Neuron (in vitro differentiated cells): Measurements from ENCODE around the gene TEAD4.

Source experiments
- H2AFZ ChIP-seq: one replicate; pipeline ENCODE4 v1.6.1; 2013; ENCODE audit warnings: low read depth, mild to moderate bottlenecking, inconsistent platforms, low read length, moderate library complexity
- H3K27me3 ChIP-seq: one replicate; pipeline ENCODE4 v1.6.1; 2013; ENCODE audit warnings: low read length; ENCODE audit not compliant: insufficient read depth
- H3K36me3 ChIP-seq: one replicate; pipeline ENCODE4 v1.6.1; 2013; ENCODE audit warnings: low read length; ENCODE audit not compliant: insufficient read depth
- H3K4me1 ChIP-seq: one replicate; pipeline ENCODE4 v1.6.1; 2013; ENCODE audit warnings: low read length; ENCODE audit not compliant: insufficient read depth
- H3K4me3 ChIP-seq: 2 replicates; pipeline ENCODE4 v1.5.1; 2013; ENCODE audit warnings: mild to moderate bottlenecking, low read length, moderate library complexity
- H3K9me3 ChIP-seq: one replicate; pipeline ENCODE4 v1.6.1; 2013; ENCODE audit warnings: low read length

The TEAD4 gene

DNA sequence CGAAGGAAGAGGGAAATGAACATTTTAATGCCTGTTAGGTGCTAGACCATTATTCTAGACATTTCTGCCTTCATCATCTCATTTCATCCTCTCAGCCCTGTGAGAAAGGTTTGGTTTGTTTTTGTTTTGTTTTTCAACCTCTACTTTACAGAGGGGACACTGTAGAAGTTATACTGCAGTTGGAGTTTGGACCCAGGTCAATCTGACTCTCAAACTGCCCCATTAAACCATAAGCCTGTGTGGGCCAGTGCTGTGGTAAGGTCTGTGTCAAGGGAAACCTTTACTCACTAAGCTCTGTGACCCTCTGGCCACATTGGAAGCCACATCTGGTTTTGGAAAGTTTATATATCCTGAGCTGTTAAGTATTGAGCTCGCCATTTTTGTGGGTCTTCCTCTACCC is 8.5 kb downstream of the TEAD4 start:
- H3K9me3 ChIP-seq, result no peaks in the 10 kb centered on the region
- H3K36me3 ChIP-seq, result peaks cover 11% of the 10 kb centered on the region
- H3K4me3 ChIP-seq, result no peak overlapping the region
- H3K27me3 ChIP-seq, result no peaks in the 10 kb centered on the region
- peaks cover 5% of the 10 kb centered on the region for H3K4me1 ChIP-seq
- H2AFZ ChIP-seq, result no peak overlapping the region

DNA sequence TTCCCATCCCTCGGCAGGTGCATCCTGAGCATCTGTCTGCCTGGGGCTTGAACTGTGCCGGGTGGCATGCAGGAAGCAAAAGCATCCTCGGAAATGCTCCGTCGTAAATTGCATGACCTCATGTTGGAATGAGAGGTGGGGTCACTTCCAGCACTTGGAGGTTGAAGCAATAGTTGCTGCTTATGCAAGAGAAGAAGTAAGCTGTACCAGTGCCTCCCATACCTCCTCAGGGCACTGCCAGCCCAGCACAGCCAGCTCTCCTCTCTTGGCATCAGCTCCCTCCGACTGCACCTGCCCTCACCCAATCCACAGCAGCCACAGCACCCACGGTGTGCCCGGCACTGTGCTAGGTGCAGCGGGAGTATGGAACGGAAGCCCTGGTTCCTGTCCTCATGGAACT is 11.5 kb downstream of the TEAD4 start:
- Histone ChIP-seq H2AFZ (no peak overlapping the region), H3K4me3 (no peak overlapping the region)

DNA sequence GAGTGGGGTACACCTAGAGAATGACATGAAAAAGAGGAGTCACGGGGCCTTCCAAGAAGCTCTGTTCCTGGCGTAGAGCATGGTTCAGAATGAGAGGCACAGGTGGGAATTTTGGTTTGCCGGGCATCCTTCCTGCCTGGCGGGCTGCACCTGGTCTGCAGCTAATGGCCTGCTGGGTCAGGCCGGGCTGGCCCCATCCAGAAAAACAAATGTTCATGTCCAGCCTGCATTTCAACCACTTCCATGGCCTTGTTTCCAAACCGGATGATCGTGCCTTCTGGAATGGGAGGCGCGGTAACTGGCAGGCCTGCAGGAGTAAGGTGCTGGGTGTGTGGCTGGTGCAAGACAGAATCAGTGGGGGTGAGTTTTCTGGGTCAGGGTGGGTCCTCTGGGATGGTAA is 14.4 kb downstream of the TEAD4 start:
- no peak overlapping the region for H3K4me3 ChIP-seq
- no peak overlapping the region for H2AFZ ChIP-seq
- no peaks in the 10 kb centered on the region for H3K4me1 ChIP-seq
- H3K27me3 ChIP-seq, result no peaks in the 10 kb centered on the region
- no peaks in the 10 kb centered on the region for H3K9me3 ChIP-seq
- peaks cover 8% of the 10 kb centered on the region for H3K36me3 ChIP-seq

More for the DNA sequence above, 11.5 kb downstream of the TEAD4 start:
- H3K9me3 ChIP-seq, result no peaks in the 10 kb centered on the region
- peaks cover 11% of the 10 kb centered on the region for H3K36me3 ChIP-seq
- no peaks in the 10 kb centered on the region for H3K4me1 ChIP-seq
- no peaks in the 10 kb centered on the region for H3K27me3 ChIP-seq

DNA sequence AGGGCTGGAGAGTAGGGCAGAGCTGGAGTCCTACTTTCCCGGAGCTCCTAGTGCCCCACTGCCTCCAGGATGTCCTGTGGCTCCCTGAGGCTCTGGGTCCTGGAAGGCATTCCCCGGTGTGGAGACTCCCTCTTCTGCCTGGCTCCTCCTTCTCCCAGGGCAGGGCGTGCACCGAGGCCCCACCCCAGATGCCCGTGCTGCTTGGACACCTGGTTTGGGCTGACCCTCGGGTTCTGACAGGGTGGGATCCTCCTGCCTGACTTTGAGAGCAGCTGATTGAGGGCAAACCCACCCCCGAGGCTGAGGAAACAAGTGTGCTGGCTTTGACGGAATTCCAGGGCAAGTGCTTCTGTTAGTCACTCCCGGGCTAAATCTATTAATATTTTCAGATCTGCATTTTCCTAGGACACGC is 15.4 kb downstream of the TEAD4 start:
- no peak overlapping the region for H3K4me3 ChIP-seq
- no peaks in the 10 kb centered on the region for H3K4me1 ChIP-seq
- no peaks in the 10 kb centered on the region for H3K9me3 ChIP-seq
- H3K27me3 ChIP-seq, result no peaks in the 10 kb centered on the region
- H3K36me3 ChIP-seq, result peaks cover 8% of the 10 kb centered on the region
- no peak overlapping the region for H2AFZ ChIP-seq

DNA sequence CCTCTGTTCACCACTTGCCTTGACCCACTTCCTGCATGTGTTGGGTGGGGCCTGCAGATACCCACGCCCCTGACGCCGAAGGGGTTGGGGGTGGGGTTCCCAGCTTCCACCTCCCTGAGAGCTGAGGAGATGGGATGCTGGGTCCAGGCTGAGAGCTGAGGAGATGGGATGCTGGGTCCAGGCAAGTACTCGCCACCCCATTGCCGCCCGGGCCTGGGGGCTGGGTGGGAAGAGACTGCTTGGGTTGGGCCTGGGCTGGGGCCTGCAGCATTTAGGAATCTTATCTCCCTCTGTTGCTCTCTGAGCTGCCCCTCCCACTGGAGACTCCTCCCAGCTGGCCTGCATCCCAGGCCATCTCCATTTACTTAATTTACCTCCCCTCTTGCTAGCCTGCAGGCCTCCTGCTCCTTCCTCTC is 17.4 kb downstream of the TEAD4 start:
- Histone ChIP-seq H3K4me1 (no peaks in the 10 kb centered on the region), H3K9me3 (no peaks in the 10 kb centered on the region), H3K36me3 (no peaks in the 10 kb centered on the region), H3K4me3 (no peak overlapping the region), H3K27me3 (no peaks in the 10 kb centered on the region), H2AFZ (no peak overlapping the region)

DNA sequence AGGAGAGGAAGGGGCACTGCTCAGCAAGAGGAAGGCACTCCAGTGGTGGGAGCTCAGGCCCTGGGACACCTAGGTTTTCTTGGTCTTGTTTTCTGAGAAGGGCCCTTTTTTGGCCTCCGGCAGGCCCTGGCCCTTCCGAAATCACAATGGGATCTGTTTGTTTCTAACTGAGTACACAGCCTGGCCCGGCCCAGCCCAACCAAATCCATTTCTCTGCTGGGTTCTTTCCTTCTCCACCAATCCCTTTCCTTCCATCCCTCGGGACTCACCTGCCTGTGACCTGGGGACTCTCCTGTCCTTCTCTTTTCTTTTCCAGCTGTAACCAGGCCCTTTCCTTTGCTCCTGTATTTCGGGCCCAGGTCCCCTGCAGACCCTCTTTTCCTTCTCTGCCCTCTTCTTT is 18.6 kb downstream of the TEAD4 start:
- no peak overlapping the region for H3K4me3 ChIP-seq
- no peaks in the 10 kb centered on the region for H3K36me3 ChIP-seq
- no peaks in the 10 kb centered on the region for H3K9me3 ChIP-seq
- H3K27me3 ChIP-seq, result no peaks in the 10 kb centered on the region
- no peaks in the 10 kb centered on the region for H3K4me1 ChIP-seq
- H2AFZ ChIP-seq, result no peak overlapping the region

DNA sequence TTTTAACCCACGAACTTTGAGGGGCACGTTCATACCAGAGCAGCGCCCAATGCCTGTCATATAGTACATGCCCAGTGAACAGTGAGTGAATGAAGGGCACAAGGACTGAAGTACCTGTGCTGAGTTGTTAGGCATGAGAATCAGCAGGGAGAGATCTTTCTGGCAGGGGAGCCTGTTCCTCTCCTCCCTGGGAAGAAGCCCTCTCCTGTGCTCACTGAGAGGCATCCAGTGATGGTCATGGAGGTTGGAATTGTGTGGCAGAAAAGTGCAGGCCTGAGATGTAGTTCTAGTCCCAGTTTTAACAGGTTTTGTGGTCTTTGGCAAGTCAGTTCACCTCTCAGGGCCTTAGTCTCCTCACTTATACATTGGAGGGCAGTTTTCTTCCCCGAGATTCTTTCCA is 20.6 kb downstream of the TEAD4 start:
- Histone ChIP-seq H3K9me3 (no peaks in the 10 kb centered on the region), H2AFZ (no peak overlapping the region), H3K27me3 (no peaks in the 10 kb centered on the region), H3K4me1 (no peaks in the 10 kb centered on the region), H3K36me3 (no peaks in the 10 kb centered on the region), H3K4me3 (no peak overlapping the region)

DNA sequence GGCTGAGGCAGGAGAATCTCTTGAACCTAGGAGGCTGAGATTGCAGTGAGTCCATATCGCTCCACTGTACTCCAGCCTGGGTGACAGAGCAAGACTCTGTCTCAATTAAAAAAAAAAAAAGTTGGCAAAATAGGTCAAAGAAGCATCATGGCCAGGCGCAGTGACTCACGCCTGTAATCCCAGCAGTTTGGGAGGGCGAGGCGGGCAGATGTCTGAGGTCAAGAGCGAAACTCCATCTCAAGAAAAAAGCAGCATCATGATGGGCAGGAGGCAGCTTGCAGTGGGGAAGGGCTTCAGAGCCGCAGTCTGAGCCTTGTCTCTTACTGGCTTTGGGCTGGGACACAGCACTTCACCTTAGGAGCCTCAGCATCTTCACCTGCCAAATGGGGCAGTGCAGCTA is 21.4 kb downstream of the TEAD4 start:
- H2AFZ ChIP-seq, result no peak overlapping the region
- H3K9me3 ChIP-seq, result no peaks in the 10 kb centered on the region
- H3K4me1 ChIP-seq, result no peaks in the 10 kb centered on the region

DNA sequence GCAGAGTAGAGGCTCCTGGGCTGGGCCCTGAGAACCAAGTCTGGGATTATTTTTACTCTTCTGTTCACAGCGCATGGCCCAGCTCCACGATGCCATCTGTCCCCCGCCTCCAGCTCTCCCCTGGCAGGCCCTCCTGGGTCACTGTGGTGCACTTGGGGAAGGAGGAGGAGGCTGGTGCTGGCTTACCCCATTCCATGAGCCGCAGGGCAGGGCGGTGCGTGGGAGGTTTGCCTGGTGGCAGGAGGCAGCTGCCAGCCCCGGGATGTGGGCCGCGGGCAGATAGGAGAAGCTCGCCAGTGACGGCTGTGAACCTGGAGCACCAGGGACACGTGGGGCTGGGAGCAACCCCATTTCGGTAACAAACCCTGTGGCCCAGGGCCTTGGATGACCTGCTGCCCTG is 23.2 kb downstream of the TEAD4 start:
- no peaks in the 10 kb centered on the region for H3K4me1 ChIP-seq
- H2AFZ ChIP-seq, result no peak overlapping the region
- H3K4me3 ChIP-seq, result no peak overlapping the region
- H3K36me3 ChIP-seq, result no peaks in the 10 kb centered on the region
- no peaks in the 10 kb centered on the region for H3K27me3 ChIP-seq
- H3K9me3 ChIP-seq, result peaks cover 2% of the 10 kb centered on the region

More for the DNA sequence above, 21.4 kb downstream of the TEAD4 start:
- Histone ChIP-seq H3K36me3 (no peaks in the 10 kb centered on the region), H3K27me3 (no peaks in the 10 kb centered on the region), H3K4me3 (no peak overlapping the region)

DNA sequence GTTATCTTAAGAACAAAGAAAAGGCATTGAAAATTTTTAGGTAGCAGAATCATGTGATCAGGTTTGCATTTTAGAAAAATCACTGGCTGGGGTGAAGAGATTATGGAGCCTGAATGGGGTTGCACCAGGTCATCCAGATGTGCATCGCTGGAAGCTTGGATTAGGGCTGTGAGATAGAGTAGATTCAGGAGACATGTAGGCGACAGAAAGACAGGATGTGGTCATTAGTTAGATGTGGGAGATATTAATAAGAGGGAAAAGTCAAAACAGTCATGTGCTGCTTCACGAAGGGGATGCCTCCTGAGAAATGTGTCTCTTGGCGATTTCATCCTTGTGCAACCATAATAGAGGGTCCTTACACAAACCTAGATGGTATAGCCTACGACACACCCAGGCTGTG is 25.1 kb downstream of the TEAD4 start:
- no peak overlapping the region for H2AFZ ChIP-seq
- H3K27me3 ChIP-seq, result no peaks in the 10 kb centered on the region
- H3K4me3 ChIP-seq, result no peak overlapping the region
- peaks cover 6% of the 10 kb centered on the region for H3K9me3 ChIP-seq
- H3K4me1 ChIP-seq, result no peaks in the 10 kb centered on the region
- no peaks in the 10 kb centered on the region for H3K36me3 ChIP-seq

DNA sequence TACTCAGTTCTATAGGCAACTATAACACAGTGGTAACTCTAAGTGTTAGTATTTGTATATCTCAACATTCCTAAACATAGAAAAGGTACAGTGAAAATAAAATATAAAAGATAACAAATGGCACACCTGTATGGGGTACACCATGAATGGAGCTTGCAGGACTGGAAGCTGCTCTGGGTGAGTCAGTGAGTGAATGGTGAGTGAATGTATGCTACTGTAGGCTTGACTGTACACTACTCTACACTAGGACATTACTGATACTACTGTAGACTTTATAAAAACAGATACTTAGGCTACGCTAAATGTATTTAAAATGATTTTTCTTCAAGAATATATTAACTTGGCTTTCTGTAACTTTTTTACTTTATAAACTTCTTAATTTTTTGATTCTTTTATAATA is 25.5 kb downstream of the TEAD4 start:
- H3K9me3 ChIP-seq, result peaks cover 8% of the 10 kb centered on the region
- no peak overlapping the region for H2AFZ ChIP-seq
- no peaks in the 10 kb centered on the region for H3K36me3 ChIP-seq
- H3K27me3 ChIP-seq, result no peaks in the 10 kb centered on the region
- H3K4me3 ChIP-seq, result no peak overlapping the region
- H3K4me1 ChIP-seq, result no peaks in the 10 kb centered on the region

DNA sequence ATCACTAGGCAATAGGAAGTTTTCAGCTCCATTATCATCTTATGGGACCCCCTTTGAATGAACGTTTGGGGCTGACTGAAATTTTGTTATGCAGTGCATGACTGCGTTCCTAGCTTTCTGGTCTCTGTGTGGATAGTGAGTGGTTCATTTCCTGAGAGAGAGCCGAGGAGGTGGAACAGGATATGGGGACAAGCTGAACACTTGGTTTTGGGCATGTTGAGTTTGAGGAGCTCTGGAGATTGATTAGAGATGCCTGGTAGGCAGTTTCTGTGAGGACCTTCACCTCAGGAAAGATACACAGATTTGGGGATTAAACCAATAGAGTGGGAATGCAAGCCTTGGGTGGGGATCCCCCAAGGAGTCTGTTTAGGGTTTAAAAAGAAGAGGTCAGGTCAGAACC is 27.7 kb downstream of the TEAD4 start:
- Histone ChIP-seq H2AFZ (no peak overlapping the region), H3K27me3 (no peaks in the 10 kb centered on the region), H3K4me3 (no peak overlapping the region), H3K36me3 (no peaks in the 10 kb centered on the region), H3K9me3 (peaks cover 8% of the 10 kb centered on the region), H3K4me1 (no peaks in the 10 kb centered on the region)

DNA sequence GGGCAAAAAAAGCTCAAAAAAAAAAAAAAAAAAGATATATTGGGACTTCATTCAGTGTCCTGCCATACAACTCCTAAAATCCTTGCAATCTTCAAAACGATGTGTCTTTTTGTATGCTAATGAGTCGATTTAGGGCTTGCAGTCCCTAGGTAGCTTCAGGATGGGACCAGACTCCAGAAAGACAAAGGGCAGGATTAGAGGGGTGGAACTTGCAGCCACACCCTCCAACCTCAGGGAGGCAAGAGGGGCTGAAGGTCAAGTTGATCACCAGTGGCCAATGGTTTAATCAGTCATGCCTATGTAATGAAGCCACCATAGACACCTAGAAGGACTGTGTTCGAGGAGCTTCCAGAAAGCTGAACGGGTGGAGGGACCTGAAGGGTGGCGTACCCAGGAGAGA is 29.3 kb downstream of the TEAD4 start:
- Histone ChIP-seq H3K27me3 (no peaks in the 10 kb centered on the region), H3K9me3 (peaks cover 8% of the 10 kb centered on the region), H3K4me1 (no peaks in the 10 kb centered on the region), H2AFZ (no peak overlapping the region), H3K4me3 (no peak overlapping the region), H3K36me3 (no peaks in the 10 kb centered on the region)

DNA sequence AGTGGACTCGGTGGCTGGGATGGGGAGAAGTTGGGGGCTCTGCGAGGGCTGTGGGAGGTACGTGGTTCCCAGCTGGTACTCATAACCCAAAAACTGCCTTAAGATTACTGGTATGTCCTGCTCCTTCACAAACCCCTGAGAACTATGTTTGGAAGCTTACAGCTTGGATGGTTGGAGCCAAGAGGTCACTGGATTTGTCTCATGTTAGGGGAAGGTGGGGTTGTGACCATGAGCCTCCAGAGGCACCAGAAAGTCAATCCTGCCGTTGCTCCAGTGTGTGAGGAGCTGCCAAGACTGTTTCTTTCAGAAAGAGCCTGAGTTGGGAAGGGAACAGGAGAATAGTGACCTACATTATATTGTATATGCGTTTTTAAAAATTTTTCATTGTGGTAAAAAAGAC is 33.5 kb downstream of the TEAD4 start:
- no peak overlapping the region for H2AFZ ChIP-seq
- H3K36me3 ChIP-seq, result peaks cover 4% of the 10 kb centered on the region
- no peak overlapping the region for H3K4me3 ChIP-seq
- H3K4me1 ChIP-seq, result no peaks in the 10 kb centered on the region
- H3K9me3 ChIP-seq, result peaks cover 7% of the 10 kb centered on the region
- no peaks in the 10 kb centered on the region for H3K27me3 ChIP-seq
